ENCODE data around the gene ITLN2.

- no peak for TF ChIP-seq CTCF (IDR thresholded peaks at IDR 0.05; ENCODE audit: insufficient read depth, low read length, poor library complexity, severe bottlenecking)
- no peak for TF ChIP-seq EZH2phosphoT487 (conservative IDR thresholded peaks at IDR 0.05; ENCODE audit: low read length)
These were observed 23.9 kb upstream of the ITLN2 start for GRCh38 chr1:160978510-160978927.
